Natural killer cell (primary cell): ENCODE data around the gene PGLYRP4. TPM values are rescaled to one million over a fixed set of nuclear protein-coding genes. Genes with fewer than 3 reads are reported as not detected.

Experiments used
- ATAC-seq, 3 donors: fragments of 150-1000 bp in 2 of 3; fragments of 200-7000 bp in 1 of 3; cut with Tn5 transposase; 1 replicate in 1 of 3; 2 replicates in 2 of 3; pipeline ENCODE4 v1.10.0; 2021; ENCODE audit warnings: mild to moderate bottlenecking in 2 of 3, moderate library complexity in 2 of 3
- DNase-seq, 2 donors: peaks; one replicate each; pipeline versions ENCODE4 v3.0.0 to v3.0.0-alpha.2; 2013 to 2021; ENCODE audit warnings: mixed read lengths in 1 of 2
- H3K27ac ChIP-seq: one replicate; pipeline ENCODE4 v1.5.1; 2013; ENCODE audit warnings: mild to moderate bottlenecking, low read length
- H3K27me3 ChIP-seq: one replicate; pipeline ENCODE4 v1.6.1; 2013; ENCODE audit warnings: low read length; ENCODE audit not compliant: control insufficient read depth, insufficient read depth
- H3K36me3 ChIP-seq: one replicate; pipeline ENCODE4 v1.6.1; 2013; ENCODE audit warnings: low read length; ENCODE audit not compliant: control insufficient read depth, insufficient read depth
- H3K4me1 ChIP-seq: one replicate; pipeline ENCODE4 v1.6.1; 2013; ENCODE audit warnings: low read length; ENCODE audit not compliant: control insufficient read depth, insufficient read depth
- H3K4me3 ChIP-seq: one replicate; pipeline ENCODE4 v1.5.1; 2013; ENCODE audit warnings: low read length
- H3K9me3 ChIP-seq: one replicate; pipeline ENCODE4 v1.6.1; 2013; ENCODE audit warnings: low read length; ENCODE audit not compliant: control insufficient read depth, insufficient read depth
- H3K27ac Mint-ChIP-seq, 2 donors: one replicate each; pipeline ENCODE4 v1.8.0; 2022; ENCODE audit warnings: mild to moderate bottlenecking in 2 of 2, mixed read lengths in 2 of 2, moderate library complexity in 1 of 2
- H3K27me3 Mint-ChIP-seq, 2 donors: one replicate each; pipeline ENCODE4 v1.8.0; 2022; ENCODE audit warnings: low read depth in 2 of 2, mixed read lengths in 2 of 2
- H3K36me3 Mint-ChIP-seq: one replicate; pipeline ENCODE4 v1.8.0; 2022; ENCODE audit warnings: mixed read lengths
- H3K4me1 Mint-ChIP-seq, 2 donors: one replicate each; pipeline ENCODE4 v1.8.0; 2022; ENCODE audit warnings: mixed read lengths in 2 of 2
- H3K4me3 Mint-ChIP-seq: one replicate; pipeline ENCODE4 v1.8.0; 2022; ENCODE audit warnings: mild to moderate bottlenecking, moderate library complexity, mixed read lengths
- H3K9me3 Mint-ChIP-seq, 2 donors: one replicate each; pipeline ENCODE4 v1.8.0; 2022; ENCODE audit warnings: mixed read lengths in 2 of 2
- WGBS: methylation state at CpG from one replicate; pipeline ENCODE4 v1.1.7; 2013; ENCODE audit warnings: missing lambda C conversion rate; ENCODE audit not compliant: insufficient coverage; 5-methylcytosine and 5-hydroxymethylcytosine counted together
- intact Hi-C: fragments of 100-400 bp; cut with micrococcal nuclease; formaldehyde crosslinking; loops from one replicate; pipeline ENCODE4 v1.14.2; 2022
- total RNA-seq, 4 donors: library from RNA; stranded (reverse); fragments of 120-200 nt in 1 of 4; gene quantifications; one replicate each; pipeline versions ENCODE4 v1.2.3 to v1.2.4, GENCODE V29; 2013 to 2022
- TF ChIP-seq, protein P1 (sequence below): fragments of 200-600 bp; IDR thresholded peaks from one replicate; pipeline ENCODE4 v1.8.0; 2022; ENCODE audit warnings: antibody characterized with exemption

PGLYRP4 gene
- total RNA-seq, 3 donors from 2014 or later (not counting 1 experiment from before 2014, with no cell fraction given) = not detected

DNA sequence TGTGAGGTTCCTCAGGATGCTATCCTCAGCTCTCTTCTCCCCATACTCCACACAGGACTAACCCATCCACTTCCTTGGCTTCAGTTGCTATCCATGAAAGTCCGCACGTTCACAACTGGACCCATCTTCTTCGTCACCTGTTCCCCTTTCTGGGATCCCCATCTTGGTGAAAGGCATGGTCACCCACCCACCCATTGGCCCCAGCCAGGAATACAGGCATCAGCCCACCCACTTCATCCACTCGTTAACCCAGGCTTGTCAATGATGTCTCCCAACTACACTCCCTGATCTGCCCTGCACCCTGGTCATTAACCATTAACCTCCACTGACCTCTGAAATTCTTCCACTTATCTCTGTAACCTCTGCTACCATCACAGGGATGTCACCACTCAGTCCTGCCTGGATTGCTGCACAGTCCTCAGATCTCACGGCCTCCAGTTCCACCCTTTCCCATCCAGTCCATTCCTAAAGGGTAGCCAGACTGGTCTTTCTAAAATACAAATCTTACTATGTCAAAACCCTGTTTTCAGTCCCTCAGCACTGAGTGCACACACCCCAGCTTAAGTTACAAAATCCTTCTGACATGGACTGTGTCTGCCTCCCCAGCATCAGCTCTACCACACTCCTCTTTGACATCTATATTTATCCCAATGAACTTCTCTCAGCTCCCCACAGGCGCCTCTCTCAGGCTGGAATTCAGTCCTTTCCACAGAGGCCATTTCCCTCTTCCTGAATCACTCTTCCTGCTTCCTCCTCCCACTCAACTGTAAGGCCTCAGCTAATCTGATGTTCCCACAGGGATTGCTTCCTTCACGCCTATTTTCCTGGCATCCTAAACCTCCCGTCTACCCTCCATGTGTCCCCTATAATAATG, 10.4 kb downstream of the PGLYRP4 start:
- no peak overlapping the region for H3K27ac Mint-ChIP-seq
- Histone ChIP-seq H3K9me3 (no peaks in the 10 kb centered on the region), H3K27me3 (no peaks in the 10 kb centered on the region), H3K27ac (no peak overlapping the region), H3K4me1 (peaks cover 7% of the 10 kb centered on the region), H3K4me3 (no peak overlapping the region), H3K36me3 (no peaks in the 10 kb centered on the region)
- H3K36me3 Mint-ChIP-seq = no peaks in the 10 kb centered on the region
- DNase-seq (no peak), ATAC-seq (no peak)
- H3K27me3 Mint-ChIP-seq = peaks cover 21 to 32% of the 10 kb centered on the region in 2 donors
- H3K4me1 Mint-ChIP-seq = no peaks in the 10 kb centered on the region
- 90% methylated on average over 8 of the region's 8 CpGs for WGBS
- intact Hi-C loops = no loop called here
- H3K4me3 Mint-ChIP-seq = no peak overlapping the region
- TF ChIP-seq, protein P1, sequence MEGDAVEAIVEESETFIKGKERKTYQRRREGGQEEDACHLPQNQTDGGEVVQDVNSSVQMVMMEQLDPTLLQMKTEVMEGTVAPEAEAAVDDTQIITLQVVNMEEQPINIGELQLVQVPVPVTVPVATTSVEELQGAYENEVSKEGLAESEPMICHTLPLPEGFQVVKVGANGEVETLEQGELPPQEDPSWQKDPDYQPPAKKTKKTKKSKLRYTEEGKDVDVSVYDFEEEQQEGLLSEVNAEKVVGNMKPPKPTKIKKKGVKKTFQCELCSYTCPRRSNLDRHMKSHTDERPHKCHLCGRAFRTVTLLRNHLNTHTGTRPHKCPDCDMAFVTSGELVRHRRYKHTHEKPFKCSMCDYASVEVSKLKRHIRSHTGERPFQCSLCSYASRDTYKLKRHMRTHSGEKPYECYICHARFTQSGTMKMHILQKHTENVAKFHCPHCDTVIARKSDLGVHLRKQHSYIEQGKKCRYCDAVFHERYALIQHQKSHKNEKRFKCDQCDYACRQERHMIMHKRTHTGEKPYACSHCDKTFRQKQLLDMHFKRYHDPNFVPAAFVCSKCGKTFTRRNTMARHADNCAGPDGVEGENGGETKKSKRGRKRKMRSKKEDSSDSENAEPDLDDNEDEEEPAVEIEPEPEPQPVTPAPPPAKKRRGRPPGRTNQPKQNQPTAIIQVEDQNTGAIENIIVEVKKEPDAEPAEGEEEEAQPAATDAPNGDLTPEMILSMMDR = no peak
- H3K9me3 Mint-ChIP-seq = no peaks in the 10 kb centered on the region

DNA sequence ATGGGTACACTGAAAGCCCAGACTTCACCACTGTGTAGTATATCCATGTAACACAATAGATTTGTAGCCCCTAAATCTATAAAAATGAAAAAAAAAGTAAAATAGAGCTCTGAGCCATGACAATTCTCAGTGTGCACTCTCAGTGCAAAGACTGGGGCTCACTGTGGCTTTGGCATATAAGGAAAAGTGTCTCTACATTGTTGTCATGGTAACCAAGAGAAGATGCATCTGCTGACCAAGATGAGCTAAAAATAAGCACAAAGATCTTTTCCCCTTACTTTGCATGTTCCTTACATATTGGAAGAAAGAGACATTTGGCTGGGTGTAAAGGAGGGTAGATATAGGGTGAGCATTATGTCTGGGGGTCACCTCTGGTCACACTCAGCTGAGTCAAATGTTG, 12.0 kb downstream of the PGLYRP4 start:
- no peaks in the 10 kb centered on the region for H3K27me3 ChIP-seq
- TF ChIP-seq, protein P1 = no peak
- no peak overlapping the region for H3K4me3 ChIP-seq
- no peak overlapping the region for H3K4me3 Mint-ChIP-seq
- ATAC-seq (no peak), DNase-seq (no peak)
- intact Hi-C loops = no loop called here
- peaks cover 22 to 29% of the 10 kb centered on the region in 2 donors for H3K27me3 Mint-ChIP-seq
- H3K9me3 Mint-ChIP-seq = peaks cover 0 to 2% of the 10 kb centered on the region in 2 donors
- H3K27ac ChIP-seq = no peak overlapping the region
- no peaks in the 10 kb centered on the region for H3K36me3 ChIP-seq
- peaks cover 7% of the 10 kb centered on the region for H3K4me1 ChIP-seq
- no peaks in the 10 kb centered on the region for H3K36me3 Mint-ChIP-seq
- no peaks in the 10 kb centered on the region for H3K4me1 Mint-ChIP-seq
- no peak overlapping the region for H3K27ac Mint-ChIP-seq
- H3K9me3 ChIP-seq = no peaks in the 10 kb centered on the region

- no peaks in the 10 kb centered on the region for H3K36me3 ChIP-seq
- intact Hi-C loops = no loop called here
- H3K36me3 Mint-ChIP-seq = peaks cover 11% of the 10 kb centered on the region
- peaks cover 5 to 11% of the 10 kb centered on the region in 2 donors for H3K9me3 Mint-ChIP-seq
- 100% methylated on average over 1 of the region's 1 CpG for WGBS
- DNase-seq (no peak), ATAC-seq (no peak)
- H3K4me1 ChIP-seq = no peaks in the 10 kb centered on the region
- H3K4me3 ChIP-seq = no peak overlapping the region
- H3K27ac ChIP-seq = no peak overlapping the region
- TF ChIP-seq, protein P1 = no peak
- no peaks in the 10 kb centered on the region for H3K27me3 ChIP-seq
- H3K27ac Mint-ChIP-seq = no peak overlapping the region
- H3K4me1 Mint-ChIP-seq = no peaks in the 10 kb centered on the region
- H3K4me3 Mint-ChIP-seq = no peak overlapping the region
- H3K9me3 ChIP-seq = peaks cover 5% of the 10 kb centered on the region
- H3K27me3 Mint-ChIP-seq = peaks cover 30 to 40% of the 10 kb centered on the region in 2 donors
Observed at GRCh38 chr1:153333902-153334301, 14.7 kb downstream of the PGLYRP4 start.

GRCh38 chr1:153324912-153325311, 23.7 kb downstream of the PGLYRP4 start:
- H3K27me3 ChIP-seq = peaks cover 2% of the 10 kb centered on the region
- Mint-ChIP-seq H3K4me3 (no peak overlapping the region), H3K9me3 (peaks cover 2 to 22% of the 10 kb centered on the region in 2 donors), H3K27ac (no peak overlapping the region), H3K36me3 (peaks cover 16% of the 10 kb centered on the region), H3K27me3 (peaks cover 13 to 38% of the 10 kb centered on the region in 2 donors), H3K4me1 (no peaks in the 10 kb centered on the region)
- intact Hi-C loops = no loop called here
- H3K4me1 ChIP-seq = no peaks in the 10 kb centered on the region
- no peaks in the 10 kb centered on the region for H3K36me3 ChIP-seq
- DNase-seq (no peak), ATAC-seq (no peak)
- H3K9me3 ChIP-seq = peaks cover 7% of the 10 kb centered on the region
- TF ChIP-seq, protein P1 = no peak
- H3K27ac ChIP-seq = no peak overlapping the region
- no peak overlapping the region for H3K4me3 ChIP-seq
